ENCODE measurements around the gene DCST2.

DNA sequence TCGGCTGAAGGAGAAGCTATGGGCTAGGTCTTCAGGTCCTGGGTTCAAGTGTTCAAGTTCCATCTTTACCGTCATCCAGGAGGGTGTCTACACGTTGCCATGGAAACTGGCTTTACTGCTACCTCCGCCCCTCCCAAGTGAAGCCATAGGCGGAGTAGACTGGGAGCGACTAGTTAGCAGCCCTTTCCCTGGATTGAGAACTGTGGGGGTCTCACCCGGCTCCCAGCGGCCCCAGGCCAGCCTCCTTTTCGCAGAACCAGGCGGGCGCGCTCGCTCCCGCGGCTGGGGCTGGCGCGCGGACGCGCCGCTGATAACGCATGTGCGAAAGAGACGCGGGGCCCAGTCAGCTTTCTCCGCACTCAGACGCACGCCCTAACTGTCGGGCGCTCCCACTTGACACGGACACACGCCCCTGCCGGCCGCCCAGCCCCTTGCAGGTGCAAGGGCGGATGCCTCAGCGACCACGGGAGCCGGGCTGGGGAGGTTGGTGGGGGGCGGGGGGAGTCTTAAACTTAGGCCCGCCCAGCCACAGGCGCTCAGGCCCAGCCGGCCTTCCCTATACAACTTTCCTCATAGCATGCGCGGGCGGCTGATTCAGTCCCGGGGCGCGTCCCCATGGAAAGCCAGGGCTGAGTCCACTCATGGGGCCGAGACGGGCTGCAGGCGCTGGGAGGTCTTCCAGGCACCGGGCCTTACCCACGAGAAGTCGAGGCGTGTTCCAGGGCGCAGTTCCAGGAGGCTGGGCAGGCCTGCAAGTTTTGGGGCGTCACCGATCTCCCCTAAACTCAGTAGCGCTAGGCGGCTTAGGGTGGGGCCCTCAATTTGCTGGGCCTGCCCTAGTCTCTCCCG is 37.4 kb upstream of the DCST2 start:
- TF ChIP-seq GATA2 (IDR thresholded peaks at IDR 0.05; ENCODE audit: low read depth, low read length) = peak; percentile 65; the same call in 1 of the 2 replicates
- TF ChIP-seq GATA3 (IDR thresholded peaks at IDR 0.05; ENCODE audit: low read depth, low read length) = no peak

Measured in SH-SY5Y (cell line).